ENCODE results near the gene CCDC187. TPM values are rescaled to one million over a fixed set of nuclear protein-coding genes. Genes with fewer than 3 reads are reported as not detected.

CCDC187 gene
- total and polyA plus RNA-seq, 10 donors, result 0.03 to 0.20 (median 0.11) TPM; not detected in 2

GRCh38 chr9:136339173-136339957 lies 35.5 kb upstream of the CCDC187 start:
- Histone ChIP-seq H3K36me3 (peaks cover 0 to 25% (median 4%) of the 10 kb centered on the region in 6 donors), H3K4me1 (peaks cover 8 to 36% (median 24%) of the 10 kb centered on the region in 6 donors), H3K27me3 (replicated peaks in 1 of 7) (no peaks in the 10 kb centered on the region), H3K9me3 (no peaks in the 10 kb centered on the region), H3K4me3 (no peak overlapping the region), H3K27ac (no peak overlapping the region)
- DNase-seq, result peak; percentile 90
- no peak for TF ChIP-seq POLR2A (IDR thresholded peaks at IDR 0.05)
- TF ChIP-seq CTCF (IDR thresholded peaks at IDR 0.05 in 8 of 11, conservative IDR thresholded peaks at IDR 0.05 in 3 of 11), result peak; percentile 63 to 95 (median 84)
- TF ChIP-seq POLR2AphosphoS5 (IDR thresholded peaks at IDR 0.05), result peak in 2 of 3 donors; percentile 56 to 62
- intact Hi-C loops (cut with DNase I; ENCODE audit: low total_unique reads), result no loop called here
- WGBS, 5 donors, result 66 to 80% (median 75%) methylated on average over 24 to 32 of the region's 32 CpGs

DNA sequence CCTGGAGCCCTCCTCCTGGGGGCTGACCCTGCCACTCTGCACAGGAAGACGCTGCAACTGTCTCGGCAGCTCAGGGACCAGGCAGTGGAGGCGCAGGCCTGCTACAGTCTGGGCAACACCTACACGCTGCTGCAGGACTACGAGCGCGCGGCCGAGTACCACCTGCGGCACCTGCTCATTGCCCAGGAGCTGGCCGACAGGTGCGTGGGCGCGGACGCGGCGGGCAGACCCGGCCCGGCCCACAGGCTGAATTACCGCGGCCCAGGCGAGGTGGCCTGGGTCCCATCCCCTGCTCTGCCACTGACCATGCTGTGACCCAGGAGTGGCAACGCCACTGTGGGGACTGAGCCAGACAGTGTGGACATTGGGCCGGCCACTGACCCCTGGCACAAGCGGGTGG lies 34.6 kb upstream of the CCDC187 start:
- H3K27ac ChIP-seq, result no peak overlapping the region
- H3K9me3 ChIP-seq, result no peaks in the 10 kb centered on the region
- H3K4me1 ChIP-seq, result peaks cover 6 to 28% (median 20%) of the 10 kb centered on the region in 6 donors
- no peak for TF ChIP-seq POLR2A (IDR thresholded peaks at IDR 0.05)
- TF ChIP-seq CTCF (IDR thresholded peaks at IDR 0.05 in 8 of 11, conservative IDR thresholded peaks at IDR 0.05 in 3 of 11), result no peak
- no peak for TF ChIP-seq POLR2AphosphoS5 (IDR thresholded peaks at IDR 0.05)
- no peaks in the 10 kb centered on the region for H3K27me3 ChIP-seq (replicated peaks in 1 of 7)
- no peak for DNase-seq
- peaks cover 0 to 25% (median 4%) of the 10 kb centered on the region in 6 donors for H3K36me3 ChIP-seq
- intact Hi-C loops (cut with DNase I; ENCODE audit: low total_unique reads), result no loop called here
- WGBS, 5 donors, result 84 to 95% (median 91%) methylated on average over 7 to 25 of the region's 25 CpGs
- H3K4me3 ChIP-seq, result no peak overlapping the region

DNA sequence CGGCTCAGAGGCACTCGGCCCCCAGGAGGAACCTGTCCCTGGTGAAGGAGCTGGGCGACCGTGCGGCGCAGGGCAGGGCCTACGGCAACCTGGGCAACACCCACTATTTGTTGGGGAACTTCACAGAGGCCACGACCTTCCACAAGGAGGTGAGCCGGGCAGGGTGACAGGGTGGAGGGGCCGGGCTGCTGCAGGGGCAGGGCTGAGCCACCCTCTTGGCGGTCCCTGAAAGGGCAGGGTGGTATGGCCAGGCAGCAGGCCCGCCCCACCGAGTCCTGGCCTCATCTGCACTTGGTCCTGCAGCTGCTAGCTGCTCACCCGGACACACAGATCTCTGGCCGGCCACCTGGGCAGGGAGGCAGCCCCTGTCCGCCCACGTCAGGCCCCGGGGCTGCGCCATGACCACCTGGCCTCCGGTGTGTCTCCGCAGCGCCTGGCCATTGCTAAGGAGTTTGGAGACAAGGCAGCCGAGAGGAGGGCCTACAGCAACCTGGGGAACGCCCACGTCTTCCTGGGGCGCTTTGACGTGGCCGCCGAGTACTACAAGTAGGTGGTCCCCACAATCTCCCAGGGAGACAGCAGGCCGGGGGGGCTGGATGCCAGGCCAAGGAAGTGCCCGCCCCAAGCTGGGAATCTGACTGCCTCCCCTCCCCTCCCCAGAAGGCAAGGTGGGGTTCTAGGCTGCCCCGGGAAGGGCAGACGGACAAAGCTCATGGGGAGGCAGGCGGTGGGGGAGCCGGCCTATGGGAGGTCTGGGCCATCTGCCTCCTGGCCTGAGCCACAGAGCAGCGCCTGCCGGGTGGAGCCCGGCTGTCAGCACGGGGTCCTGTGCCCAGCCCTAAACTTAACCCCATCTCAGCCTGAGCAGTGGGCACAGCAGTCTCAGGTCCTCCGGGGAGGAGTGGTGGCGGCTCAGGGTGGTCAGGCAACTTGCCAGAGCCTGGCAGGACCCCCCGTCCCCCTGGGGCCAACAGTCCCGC lies 33.8 kb upstream of the CCDC187 start:
- Histone ChIP-seq H3K4me1 (peaks cover 0 to 20% (median 11%) of the 10 kb centered on the region in 6 donors), H3K27me3 (replicated peaks in 1 of 7) (no peaks in the 10 kb centered on the region), H3K36me3 (peaks cover 0 to 25% (median 4%) of the 10 kb centered on the region in 6 donors), H3K4me3 (no peak overlapping the region), H3K9me3 (no peaks in the 10 kb centered on the region), H3K27ac (no peak overlapping the region)
- DNase-seq, result no peak
- no peak for TF ChIP-seq POLR2AphosphoS5 (IDR thresholded peaks at IDR 0.05)
- 86 to 92% (median 87%) methylated on average over 22 to 43 of the region's 43 CpGs for WGBS, 5 donors
- intact Hi-C loops (cut with DNase I; ENCODE audit: low total_unique reads), result no loop called here

DNA sequence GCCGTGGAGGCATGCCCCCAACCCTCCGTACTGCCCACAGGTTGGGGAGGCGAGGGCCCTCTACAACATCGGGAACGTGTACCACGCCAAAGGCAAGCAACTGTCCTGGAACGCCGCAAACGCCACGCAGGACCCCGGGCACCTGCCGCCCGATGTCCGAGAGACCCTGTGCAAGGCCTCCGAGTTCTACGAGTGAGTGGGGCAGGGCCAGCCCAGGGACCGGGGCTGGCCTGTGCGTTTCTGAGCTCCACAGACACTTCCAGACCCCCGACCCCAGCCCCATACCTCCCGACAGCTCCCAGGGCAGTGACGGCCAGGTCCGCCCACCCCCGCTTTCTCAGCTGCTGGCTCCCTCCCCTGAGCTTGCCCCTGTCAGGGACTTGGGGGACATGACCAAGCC lies 33.0 kb upstream of the CCDC187 start:
- Histone ChIP-seq H3K36me3 (peaks cover 0 to 25% (median 4%) of the 10 kb centered on the region in 6 donors), H3K4me1 (peaks cover 0 to 11% (median 4%) of the 10 kb centered on the region in 6 donors), H3K4me3 (no peak overlapping the region), H3K9me3 (no peaks in the 10 kb centered on the region), H3K27ac (no peak overlapping the region), H3K27me3 (replicated peaks in 1 of 7) (no peaks in the 10 kb centered on the region)
- TF ChIP-seq CTCF (IDR thresholded peaks at IDR 0.05 in 8 of 11, conservative IDR thresholded peaks at IDR 0.05 in 3 of 11) (no peak), POLR2A (IDR thresholded peaks at IDR 0.05) (no peak), POLR2AphosphoS5 (IDR thresholded peaks at IDR 0.05) (no peak)
- DNase-seq, result no peak
- WGBS, 5 donors, result 90 to 98% (median 95%) methylated on average over 5 to 23 of the region's 23 CpGs; no CpG with 5 or more reads in 1 of the 5 donors
- intact Hi-C loops (cut with DNase I; ENCODE audit: low total_unique reads), result no loop called here

Measured in spleen (tissue), 11 donors.